HG02938 (cell line): Measurements from ENCODE around the gene PEMT.

ENCODE experiments used
- ATAC-seq: cut with Tn5 transposase; IDR thresholded peaks from one replicate; pipeline ENCODE4 v1.9.1; 2021; ENCODE audit warnings: mild to moderate bottlenecking, moderate library complexity; ENCODE audit not compliant: unreplicated experiment

Gene PEMT

DNA sequence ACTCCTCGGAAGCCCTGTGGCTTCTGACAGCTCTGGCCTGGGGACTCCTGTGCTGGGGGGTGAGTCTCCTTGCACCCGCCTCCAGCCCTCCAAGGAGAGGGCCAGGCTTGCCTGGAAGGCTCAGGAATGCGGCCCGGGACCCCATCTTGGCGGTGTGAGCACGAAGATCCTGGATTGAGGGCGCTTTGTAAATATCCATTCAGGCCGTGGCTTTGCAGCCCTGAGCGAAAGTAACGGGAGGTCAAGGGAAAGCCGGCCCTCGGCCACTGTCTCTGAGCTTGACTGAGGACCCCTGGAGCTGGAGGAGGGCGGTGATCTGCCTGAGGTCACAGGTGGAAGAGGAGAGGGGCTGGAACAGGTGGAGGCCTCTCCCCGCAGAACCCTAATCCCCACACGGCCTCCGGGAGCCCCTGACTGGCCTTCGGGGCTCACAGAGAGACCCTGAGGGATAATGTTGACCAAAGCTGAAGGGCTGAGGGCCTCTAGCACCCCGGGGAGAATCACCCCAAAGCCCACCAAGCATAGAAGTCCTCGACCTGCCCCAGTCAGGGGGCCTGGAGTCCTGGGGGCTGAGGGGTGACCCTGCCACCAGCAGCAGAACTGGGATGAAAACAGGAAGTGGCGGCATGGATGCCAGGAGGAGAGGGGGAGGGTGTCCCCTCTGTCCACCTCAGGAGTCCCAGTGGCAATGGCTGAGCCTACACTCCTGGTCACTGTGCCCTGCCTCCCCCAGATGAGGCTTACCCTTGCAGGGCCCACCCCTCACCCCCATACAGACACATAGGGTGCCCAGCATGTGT lies 87.0 kb downstream of the PEMT start:
- ATAC-seq, result no peak

DNA sequence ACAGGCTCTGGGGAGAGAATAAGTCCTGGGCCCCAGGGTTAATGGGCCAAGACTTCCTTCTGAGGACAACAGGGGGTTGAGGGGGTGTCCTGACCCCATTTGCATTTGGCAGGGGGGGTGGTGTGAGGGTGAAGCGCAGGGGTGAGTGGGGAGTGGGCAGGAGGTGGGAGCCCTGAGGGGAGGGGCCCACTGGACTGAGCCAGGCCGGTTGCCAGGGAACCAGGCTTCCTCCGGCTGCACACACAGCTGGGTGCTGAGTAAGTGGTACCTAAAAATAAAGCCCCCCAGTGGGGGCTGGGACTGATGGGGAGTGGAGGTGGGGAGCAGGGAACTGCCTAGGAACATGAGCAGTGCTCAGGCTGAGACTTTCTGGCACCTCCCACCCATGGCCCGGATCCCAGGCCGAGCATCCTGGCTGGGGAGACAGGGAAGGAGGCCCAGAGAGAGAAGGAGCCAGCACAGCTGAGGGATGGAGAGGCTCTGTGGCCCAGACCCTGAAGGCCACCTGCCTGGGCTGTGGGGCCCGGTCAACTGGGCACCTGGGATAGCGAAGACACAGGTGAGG lies 87.9 kb downstream of the PEMT start:
- no peak for ATAC-seq

DNA sequence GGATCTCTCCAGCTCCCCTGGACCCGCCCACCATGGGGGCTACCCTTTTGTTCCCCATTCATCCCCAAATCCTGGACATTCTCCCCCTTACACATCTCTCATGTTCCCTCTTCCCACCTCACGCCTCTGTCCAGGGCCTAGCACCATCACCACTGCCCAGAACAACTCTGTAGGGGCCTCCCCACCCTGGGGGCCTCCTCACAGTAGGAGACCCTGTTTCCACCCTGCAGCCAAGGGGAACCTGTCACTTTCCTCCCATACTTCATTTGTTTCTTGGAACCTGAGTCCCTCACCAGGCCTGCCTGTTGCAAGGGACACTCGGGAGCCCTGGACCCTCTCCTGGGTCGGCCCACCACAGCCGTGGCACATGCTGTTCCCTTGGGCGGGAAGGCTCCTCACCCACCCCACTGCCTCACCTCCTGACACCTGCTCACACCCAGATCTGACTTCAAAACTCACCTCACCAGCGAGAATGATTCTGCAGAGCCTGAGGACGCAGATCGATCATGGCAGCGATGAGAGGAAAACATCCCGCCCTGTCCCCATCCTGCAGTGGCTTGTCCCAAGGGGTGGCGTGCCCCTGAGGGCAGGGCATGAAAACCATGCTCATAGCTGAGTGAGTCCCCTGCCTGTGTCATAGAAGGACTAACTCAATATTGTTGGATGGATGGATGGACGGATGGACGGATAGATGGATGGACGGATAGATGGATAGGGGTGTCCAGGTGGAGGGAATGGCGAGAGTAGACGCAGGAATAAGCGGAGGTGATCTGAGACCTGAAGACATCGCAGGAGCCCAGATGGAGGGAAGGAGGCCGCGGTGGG lies 88.6 kb downstream of the PEMT start:
- no peak for ATAC-seq

DNA sequence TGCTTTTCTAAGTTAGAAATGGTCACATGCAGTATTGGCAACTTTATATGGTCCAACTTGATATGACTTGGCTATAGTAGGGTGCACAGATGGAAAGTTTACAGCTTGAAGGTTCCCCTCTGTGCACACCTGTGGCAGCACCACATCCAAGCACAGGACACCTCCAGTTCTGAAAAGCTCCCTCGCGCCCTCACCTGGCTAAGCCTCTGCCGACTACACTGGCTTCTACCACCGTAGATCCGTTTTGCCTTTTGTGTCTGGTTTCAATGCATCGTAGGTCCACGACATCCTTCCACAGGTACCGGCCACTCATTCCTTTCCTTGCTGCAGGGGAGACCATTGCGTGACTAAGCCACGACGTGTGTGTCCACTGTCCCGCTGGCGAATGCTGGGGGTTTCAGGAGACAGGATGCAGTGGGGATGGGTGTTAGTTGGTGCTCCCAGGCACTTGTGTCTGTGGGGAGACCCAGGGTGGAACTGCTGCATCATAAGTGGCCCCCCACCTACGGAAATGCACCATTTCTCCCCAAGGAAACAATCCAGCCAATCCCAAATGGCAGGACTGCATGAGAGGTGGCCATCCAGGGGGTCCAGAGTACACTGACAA lies 90.4 kb downstream of the PEMT start:
- ATAC-seq, result no peak

DNA sequence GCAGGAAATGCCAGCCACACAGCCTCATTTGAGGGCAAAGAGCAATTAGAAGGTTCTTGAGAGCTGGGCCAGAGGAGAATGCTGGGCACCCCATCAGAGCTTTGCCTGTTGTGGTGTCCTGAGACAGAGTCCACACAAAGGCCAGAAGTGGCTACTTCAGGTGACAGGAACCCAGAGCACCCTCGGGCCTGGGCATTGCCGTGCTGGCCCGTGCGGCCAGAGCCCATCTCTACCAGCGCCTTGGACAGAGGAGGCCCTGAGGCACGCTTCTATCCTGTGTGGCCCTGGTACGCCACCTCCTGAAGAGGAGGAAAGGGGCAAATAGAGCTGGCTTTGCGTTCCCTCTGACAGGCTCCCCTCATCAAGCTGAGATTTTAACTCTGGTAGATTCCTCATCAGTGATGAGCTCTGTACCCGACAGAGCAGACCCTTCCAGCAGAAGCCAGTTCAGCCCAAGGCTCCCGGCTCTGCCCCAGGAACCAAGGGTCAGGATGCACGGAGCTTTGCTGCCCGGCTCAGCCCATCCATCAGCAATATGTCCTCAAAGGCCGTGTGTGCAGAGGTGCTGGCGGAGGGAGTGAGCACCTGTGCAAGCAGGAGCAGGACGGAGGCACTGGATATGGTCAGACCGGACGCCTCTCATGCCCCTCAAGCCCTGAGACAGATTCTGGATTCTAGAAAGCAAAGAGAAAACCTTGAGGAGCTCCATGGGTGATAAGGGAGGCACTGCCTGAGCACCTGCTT lies 91.9 kb downstream of the PEMT start:
- ATAC-seq, result no peak

DNA sequence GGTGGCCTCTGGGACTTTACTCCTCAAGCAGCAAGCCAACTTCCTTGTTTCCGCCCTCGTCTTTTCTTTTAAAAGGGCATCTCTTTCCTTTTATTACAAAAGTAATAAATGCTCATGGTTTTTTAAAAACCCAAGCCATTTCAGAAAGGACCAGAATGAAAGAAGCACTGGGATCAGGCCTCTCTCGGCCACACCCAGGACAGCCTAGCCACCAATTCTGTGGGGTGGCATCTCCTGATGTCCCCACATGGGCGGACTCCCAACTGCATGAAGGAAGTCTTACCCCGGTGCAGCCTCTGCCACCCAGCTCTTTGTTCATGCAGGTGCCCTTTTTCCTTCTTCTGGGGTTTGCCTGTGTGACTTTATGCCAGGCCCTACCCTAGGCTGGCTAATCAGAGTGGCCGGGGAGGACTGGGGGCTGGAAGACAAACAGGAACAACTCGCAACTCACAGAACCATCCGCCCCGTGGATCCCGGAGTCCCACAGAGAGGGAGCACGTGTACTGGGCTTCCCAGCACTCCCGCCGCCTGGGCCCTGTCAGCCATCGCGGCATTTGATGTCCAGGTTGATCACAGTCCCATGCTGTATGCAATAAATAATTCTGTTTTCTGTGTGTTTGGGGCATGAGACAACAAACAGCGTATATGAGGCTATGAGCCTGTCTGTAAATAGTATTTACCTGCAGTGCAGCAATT lies 92.8 kb downstream of the PEMT start:
- no peak for ATAC-seq

DNA sequence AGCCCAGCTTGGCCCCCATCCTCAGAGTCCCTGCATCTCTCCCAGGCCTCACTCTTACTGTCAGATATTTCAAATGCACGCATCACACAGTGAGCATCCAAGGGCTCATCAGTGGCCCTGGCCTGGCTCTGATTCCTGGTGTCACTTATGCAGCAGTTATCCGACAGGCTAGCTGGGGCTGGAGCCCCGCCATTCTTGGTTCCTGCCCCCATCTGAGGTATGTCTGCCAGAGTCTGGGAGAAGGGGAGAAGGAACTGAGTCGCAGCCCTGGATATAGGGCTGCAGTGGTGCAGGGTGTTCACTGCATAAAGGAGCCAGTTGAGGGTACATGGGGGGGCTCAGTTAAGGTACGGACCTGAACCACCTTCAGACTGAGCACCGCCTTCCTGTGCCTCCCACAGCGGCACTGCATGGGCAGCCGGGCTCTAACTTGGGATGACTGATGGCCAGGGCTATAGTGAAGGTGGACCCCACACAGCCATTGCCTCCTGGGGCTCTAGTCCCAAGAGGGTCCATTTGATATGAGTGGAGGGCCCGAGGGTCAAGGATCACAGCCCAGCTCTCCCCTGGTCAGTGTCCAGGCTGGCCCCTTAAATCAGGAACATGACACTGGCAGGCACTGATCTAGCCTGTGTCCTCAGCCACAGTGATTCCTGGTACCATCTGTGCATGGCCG lies 93.5 kb downstream of the PEMT start:
- ATAC-seq, result no peak

DNA sequence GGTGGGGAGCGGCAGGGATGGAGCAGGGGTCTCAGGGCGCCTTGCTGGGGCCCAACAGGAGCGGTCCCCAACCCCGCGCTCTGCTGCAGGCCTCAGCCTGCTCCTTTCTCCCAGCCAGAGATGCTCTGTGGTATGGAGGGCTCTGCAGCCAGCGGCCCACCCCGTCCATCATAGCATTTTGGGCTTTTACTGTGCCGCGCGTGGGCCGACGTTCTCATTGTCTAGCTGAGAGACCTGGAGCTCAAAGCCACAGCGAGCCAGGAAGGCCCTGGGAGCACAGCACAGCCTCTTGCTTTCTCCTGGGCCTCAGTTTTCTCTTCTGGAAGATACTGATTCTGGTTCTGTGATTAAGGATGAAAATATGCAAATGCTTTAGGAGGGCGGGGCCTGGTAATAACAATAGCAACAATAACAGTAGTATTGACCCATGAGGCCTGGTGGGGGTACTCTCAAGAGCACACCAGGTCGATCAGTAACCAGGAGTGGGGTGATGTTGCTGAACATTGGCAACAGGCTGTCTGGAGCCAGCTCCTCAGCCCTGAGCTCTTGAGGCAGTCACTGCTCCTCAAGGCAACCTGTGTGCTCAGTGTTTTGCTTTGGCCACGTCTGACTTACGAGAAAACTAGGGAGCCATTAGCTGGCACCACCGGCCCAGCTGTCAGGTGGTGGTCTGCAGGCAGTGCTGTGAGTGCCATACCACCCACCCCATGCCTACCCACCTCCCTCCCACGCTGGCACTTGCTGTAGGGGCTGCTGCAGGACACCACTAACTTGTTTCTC lies 94.3 kb downstream of the PEMT start:
- ATAC-seq, result no peak

DNA sequence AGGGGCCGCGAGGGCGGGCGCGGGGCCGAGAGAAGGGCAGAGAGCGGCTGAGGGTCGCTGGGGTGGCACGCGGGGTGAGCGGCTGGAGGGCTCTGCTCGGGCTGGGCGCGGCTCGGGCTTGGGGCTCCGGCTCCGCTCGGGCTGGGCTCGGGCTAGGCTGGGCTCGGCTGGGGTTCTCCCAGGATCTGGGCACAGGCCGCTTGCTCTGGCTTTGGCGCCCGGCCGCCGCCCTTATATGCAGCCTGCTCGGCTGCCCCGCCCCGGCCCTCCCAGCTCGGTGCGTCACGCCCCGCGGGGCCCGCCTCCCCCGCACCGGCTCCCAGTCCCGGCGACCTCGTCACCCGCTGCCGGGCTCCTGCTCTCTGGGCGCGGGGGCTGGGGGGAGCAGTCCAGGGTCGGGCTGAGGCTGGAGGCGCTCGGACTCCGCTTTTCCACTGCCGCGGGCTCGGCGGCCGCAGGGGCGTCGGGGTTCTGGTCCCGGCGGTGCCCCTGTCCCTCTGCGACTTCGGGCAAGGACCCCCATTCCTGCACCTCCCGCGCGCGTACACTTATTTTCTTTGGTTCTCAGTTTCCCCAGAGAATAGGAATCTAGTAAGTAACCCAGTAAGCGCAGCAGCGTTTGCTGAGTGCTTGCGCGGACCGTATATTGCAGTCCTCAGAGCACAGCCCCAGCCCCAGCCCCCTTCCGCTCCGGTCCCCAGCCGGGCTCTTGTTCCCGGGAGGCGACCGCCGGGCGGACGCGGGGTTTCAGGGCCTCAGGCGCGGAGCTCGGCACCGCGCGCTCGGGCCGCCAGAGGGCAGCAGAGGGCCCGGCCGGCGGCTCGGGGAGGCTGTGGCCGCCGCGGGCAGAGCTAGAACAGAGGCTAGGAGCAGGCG lies 95.1 kb downstream of the PEMT start, which contains the start of gene RASD1:
Gene RASD1, minus strand, starts transcription at position 207 of the 876 bp plus-strand sequence. CDS start 214 bp downstream, outside the sequence.
- no peak for ATAC-seq

DNA sequence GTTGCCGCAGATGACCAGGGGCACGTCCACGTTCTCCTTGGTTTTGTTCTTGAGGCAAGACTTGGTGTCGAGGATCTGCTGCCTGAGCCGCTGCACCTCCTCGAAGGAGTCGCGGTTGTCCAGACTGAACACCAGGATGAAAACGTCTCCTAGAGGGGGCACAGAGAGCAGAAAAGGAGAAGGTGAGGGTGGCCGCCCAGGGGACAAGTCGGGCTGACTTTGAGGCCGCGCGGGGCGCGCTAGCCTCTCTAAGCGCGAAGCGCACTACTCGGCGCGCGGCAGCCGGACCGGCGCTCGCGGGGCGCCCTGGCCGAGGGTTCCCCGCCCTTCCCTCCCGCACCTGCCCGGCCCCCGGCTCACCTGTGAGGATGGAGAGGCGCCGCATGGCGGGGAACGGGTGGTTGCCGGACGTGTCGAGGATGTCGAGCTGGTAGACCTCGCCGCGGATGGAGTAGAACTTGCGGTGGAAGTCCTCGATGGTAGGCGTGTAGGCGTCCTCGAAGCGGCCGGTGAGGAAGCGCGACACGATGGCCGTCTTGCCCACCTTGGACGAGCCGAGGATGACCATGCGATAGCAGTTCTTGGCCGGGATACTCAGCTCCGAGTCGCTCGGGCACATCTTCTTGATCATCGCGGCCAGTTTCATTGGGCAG lies 95.8 kb downstream of the PEMT start:
- ATAC-seq, result no peak

DNA sequence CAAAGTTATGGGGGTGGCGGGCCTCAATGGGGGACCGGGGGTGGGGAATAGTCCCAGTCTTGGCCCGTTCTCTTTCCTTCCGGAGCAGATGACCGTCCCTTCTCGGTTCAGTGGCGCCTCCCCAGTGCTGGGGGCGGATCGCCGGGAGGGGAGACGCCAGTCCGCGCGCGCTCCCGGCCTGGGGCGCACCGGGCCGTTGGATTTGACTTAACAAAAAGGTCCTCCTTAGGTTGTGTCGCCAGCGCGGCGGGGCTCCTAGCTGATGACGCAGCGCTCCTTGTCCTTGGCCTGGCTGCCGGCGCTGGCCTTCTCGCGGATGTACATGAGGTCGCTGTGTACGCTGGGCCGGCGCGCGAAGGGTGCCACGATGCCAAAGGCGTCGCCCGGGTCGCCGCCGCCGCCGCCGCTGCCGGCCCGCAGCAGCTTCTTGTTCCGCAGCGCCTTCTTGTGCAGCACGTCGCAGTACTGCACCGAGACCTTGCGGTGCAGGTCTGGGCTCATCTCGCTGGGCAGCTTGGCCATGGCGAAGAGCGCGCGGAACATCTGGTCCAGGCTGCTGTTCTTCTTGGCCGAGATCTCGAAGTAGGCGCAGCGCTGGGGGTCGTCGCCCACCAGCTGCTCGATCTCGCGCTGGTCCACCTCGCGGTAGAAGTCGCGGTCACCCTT lies 96.5 kb downstream of the PEMT start:
- no peak for ATAC-seq

DNA sequence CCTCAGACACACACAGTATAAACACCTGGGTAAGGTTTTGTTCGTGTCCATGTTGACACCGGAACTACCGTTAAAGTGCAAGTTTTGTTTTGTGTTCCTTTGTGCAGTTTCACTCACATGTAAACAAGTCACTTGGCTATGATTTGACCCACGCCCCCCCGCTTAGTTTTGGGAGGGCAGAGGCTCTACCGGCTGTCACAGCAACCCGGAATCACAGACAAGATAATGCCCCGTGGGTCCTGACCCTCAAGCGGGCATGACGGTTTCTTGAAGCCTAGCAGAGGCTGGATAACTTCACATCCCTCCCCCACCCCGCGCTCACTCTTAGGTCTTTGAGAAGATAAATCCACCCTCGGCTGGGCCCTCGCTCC lies 97.0 kb downstream of the PEMT start:
- ATAC-seq, result no peak

DNA sequence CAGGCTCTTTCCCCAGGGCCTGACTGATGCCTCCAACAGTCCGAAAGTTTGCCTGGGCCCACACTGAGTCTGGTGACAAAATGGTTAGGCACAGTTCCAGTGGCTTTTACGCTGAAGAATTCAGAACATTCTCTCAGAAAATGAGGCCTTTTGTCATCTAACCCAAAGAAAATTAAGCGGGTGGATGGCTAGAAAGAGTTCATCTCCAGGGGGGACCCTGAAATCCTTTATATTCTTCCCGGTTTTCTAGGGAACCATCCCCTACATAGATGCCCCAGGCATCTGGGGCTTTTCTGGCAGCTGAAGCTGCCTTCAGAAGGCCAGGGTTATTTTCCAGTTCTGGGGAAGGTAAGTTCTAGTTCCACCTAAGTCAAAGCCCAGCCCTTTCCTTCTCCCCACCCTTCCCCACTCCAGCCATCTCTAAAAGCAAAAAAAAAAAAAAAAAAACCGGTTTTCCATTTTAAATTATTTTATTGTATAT lies 97.5 kb downstream of the PEMT start:
- no peak for ATAC-seq

DNA sequence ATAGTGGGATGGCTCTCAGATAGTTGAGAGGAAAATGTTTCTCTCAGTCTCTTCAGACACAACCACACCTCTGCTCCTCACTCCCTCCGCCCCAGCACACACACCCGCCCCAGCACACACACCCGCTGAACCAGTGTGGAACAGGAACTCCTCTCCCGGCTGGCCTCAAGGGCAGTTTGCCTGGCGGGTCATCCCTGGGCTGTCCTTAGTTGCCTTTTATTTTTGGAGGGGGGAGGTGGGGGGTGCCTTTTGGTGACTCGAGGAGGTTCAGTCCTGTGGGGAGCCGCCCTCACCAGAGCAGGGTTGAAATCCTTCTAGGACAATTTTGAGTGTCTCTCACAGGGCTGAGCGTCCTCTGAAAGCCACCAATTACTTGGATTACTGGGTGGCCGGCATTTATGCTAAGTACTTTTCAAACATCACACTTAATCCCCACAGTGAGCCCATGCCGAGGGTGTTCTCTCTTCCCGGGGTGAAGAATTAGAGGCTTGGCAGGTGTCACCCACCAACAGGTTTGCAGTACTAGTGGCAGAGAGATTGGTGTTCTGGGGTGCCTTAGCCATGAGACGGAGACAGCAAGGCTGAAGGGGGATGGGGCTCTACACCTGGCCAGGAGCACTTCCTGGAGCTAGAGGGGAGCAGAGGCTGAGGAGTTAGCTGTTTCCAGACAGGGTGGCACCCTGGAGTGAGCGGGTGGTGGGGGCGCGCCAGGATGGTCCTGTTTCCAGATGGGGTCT lies 98.1 kb downstream of the PEMT start:
- no peak for ATAC-seq

DNA sequence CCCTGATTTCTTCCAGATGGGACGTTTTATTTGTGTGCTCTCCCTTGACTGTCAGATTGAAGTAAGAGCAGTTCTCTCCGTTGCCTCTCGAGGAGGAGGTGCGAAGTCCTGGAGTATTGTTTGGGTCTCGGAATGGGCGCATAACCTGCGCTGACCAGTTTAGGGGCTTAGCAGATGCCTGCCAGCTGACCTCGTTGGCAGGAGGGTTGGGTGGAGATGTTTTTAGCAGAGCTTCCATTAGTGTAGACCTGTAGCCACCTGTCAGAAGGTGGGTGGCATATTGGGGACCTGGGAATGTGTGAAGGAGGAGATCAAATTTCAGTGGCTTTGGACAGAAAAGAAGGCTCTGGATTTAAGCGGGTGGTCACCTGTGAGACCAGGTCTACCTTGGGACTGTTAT lies 98.9 kb downstream of the PEMT start:
- no peak for ATAC-seq

DNA sequence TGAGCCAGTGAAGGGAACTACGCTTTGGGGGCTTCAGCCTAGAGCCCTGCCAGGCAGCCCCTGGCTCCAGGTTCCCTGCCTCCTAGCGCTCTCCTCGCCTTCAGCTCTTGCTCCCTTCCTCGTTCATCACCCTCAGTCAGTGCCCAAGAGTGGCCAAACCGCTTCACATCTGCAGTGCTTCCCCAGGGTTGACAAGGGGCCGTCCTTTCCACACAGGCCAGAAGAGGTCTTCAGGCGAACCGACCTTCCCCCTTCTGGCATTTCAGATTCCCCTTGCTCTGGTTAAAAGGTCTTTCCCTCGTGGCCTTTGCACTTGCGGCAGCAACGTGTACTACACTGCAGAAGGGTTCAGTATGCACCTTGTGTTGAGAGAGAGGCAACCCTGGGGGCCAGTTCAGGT lies 99.4 kb downstream of the PEMT start:
- no peak for ATAC-seq
